Measurements from ENCODE around the gene HLA-DRB1.

Gene HLA-DRB1

GRCh38 chr6:32566957-32567356 lies 22.7 kb downstream of the HLA-DRB1 start:
- DNase-seq (ENCODE audit: low read depth, low spot score), result no peak
- no peak overlapping the region for H3K4me3 ChIP-seq (ENCODE audit: low read depth, low read length)
- in situ Hi-C loops (cut with HindIII; ENCODE audit: low sequenced_read_pairs), result no loop called here
- no peak for TF ChIP-seq CTCF (IDR thresholded peaks at IDR 0.05; ENCODE audit: low read depth, low read length)

GRCh38 chr6:32565511-32565910 lies 24.1 kb downstream of the HLA-DRB1 start:
- no peak for TF ChIP-seq CTCF (IDR thresholded peaks at IDR 0.05; ENCODE audit: low read depth, low read length)
- H3K4me3 ChIP-seq (ENCODE audit: low read depth, low read length), result no peak overlapping the region
- in situ Hi-C loops (cut with HindIII; ENCODE audit: low sequenced_read_pairs), result no loop called here
- DNase-seq (ENCODE audit: low read depth, low spot score), result no peak

- H3K4me3 ChIP-seq (ENCODE audit: low read depth, low read length), result no peak overlapping the region
- DNase-seq (ENCODE audit: low read depth, low spot score), result no peak
- in situ Hi-C loops (cut with HindIII; ENCODE audit: low sequenced_read_pairs), result no loop called here
- no peak for TF ChIP-seq CTCF (IDR thresholded peaks at IDR 0.05; ENCODE audit: low read depth, low read length)
Observed at GRCh38 chr6:32562940-32563339, 26.7 kb downstream of the HLA-DRB1 start.

GRCh38 chr6:32559747-32560146 lies 29.9 kb downstream of the HLA-DRB1 start:
- no peak for TF ChIP-seq CTCF (IDR thresholded peaks at IDR 0.05; ENCODE audit: low read depth, low read length)
- in situ Hi-C loops (cut with HindIII; ENCODE audit: low sequenced_read_pairs), result no loop called here
- H3K4me3 ChIP-seq (ENCODE audit: low read depth, low read length), result no peak overlapping the region
- DNase-seq (ENCODE audit: low read depth, low spot score), result no peak

- no peak overlapping the region for H3K4me3 ChIP-seq (ENCODE audit: low read depth, low read length)
- TF ChIP-seq CTCF (IDR thresholded peaks at IDR 0.05; ENCODE audit: low read depth, low read length), result no peak
- in situ Hi-C loops (cut with HindIII; ENCODE audit: low sequenced_read_pairs), result no loop called here
- no peak for DNase-seq (ENCODE audit: low read depth, low spot score)
Observed at GRCh38 chr6:32558426-32559057, 31.1 kb downstream of the HLA-DRB1 start.

- no peak for TF ChIP-seq CTCF (IDR thresholded peaks at IDR 0.05; ENCODE audit: low read depth, low read length)
- no peak for DNase-seq (ENCODE audit: low read depth, low spot score)
- in situ Hi-C loops (cut with HindIII; ENCODE audit: low sequenced_read_pairs), result no loop called here
- no peak overlapping the region for H3K4me3 ChIP-seq (ENCODE audit: low read depth, low read length)
Observed at GRCh38 chr6:32554116-32554965, 35.3 kb downstream of the HLA-DRB1 start.

All from astrocyte of the spinal cord (primary cell).